Ovary (tissue), 9 donors: ENCODE data around the gene KLK4. TPM values are rescaled to one million over a fixed set of nuclear protein-coding genes. Genes with fewer than 3 reads are reported as not detected.

ENCODE experiments used
- DNase-seq, 5 donors: peaks; one replicate each; pipeline ENCODE4 v3.0.0-alpha.2; 2019 to 2020
- H3K27ac ChIP-seq, 2 donors: fragments of 200-600 bp; one replicate each; pipeline versions ENCODE4 v1.5.1 to v1.8.0; 2019 to 2022
- H3K27me3 ChIP-seq: fragments of 200-600 bp; one replicate; pipeline ENCODE4 v1.8.0; 2022
- H3K36me3 ChIP-seq: fragments of 200-600 bp; sonication (generic); one replicate; pipeline ENCODE4 v1.5.1; 2019
- H3K4me1 ChIP-seq: one replicate; pipeline ENCODE4 v1.8.1; 2013; ENCODE audit warnings: mild to moderate bottlenecking, moderate library complexity; ENCODE audit not compliant: insufficient read depth
- H3K4me3 ChIP-seq: fragments of 200-600 bp; sonication (generic); one replicate; pipeline ENCODE4 v1.5.1; 2017
- H3K9me3 ChIP-seq, 2 donors: fragments of 200-600 bp in 1 of 2; sonication (generic) in 1 of 2; one replicate each; pipeline versions ENCODE4 v1.5.1 to v1.8.1; 2013 to 2019; ENCODE audit warnings: mild to moderate bottlenecking in 1 of 2, moderate library complexity in 1 of 2
- CTCF ChIP-seq, 3 donors: fragments of 450-650 bp in 2 of 3; fragments of 200-600 bp in 1 of 3; IDR thresholded peaks; one replicate each; pipeline versions ENCODE4 v1.5.1 to v1.8.0; 2016 to 2022; ENCODE audit warnings: antibody characterized with exemption in 3 of 3, mild to moderate bottlenecking in 1 of 3
- EP300 ChIP-seq: sonication (generic); formaldehyde crosslinking; IDR thresholded peaks from one replicate; pipeline ENCODE4 v1.6.1; 2017; ENCODE audit warnings: antibody characterized with exemption
- POLR2A ChIP-seq: fragments of 450-650 bp; IDR thresholded peaks from one replicate; pipeline ENCODE4 v1.6.1; 2017; ENCODE audit warnings: antibody characterized with exemption, mild to moderate bottlenecking, moderate library complexity
- WGBS, 3 donors: extraction: QIAGEN DNeasy Blood & Tissue Kit in 1 of 3; methylation state at CpG; one replicate each; pipeline versions ENCODE4 v1.1.5 to v1.1.7; 2013 to 2017; 5-methylcytosine and 5-hydroxymethylcytosine counted together
- intact Hi-C, 4 donors: fragments of 100-400 bp; cut with DNase I; formaldehyde crosslinking; loops; one replicate each; pipeline versions ENCODE4 v1.11.0 to v1.15.1; 2022 to 2023
- polyA plus RNA-seq, 2 donors: library from polyadenylated mRNA; stranded (reverse); fragments of 200-250 nt in 1 of 2; fragments of 350-450 nt in 1 of 2; fragmentation: Illumina TruSeq in 1 of 2; extraction: RNeasy Lipid Tissue Mini Kit (QIAGEN cat#74804) in 1 of 2; gene quantifications; one replicate each; pipeline ENCODE4 v1.2.3, GENCODE V29; 2013 to 2014
- total RNA-seq, 7 donors: library from RNA; depleted of rRNA in 2 of 7; stranded (reverse); fragments of >200 nt in 2 of 7; fragmentation: NEBNext Ultra II Directional in 3 of 7; extraction: Animal tissue kit (Norgen Biotek cat#: 25700) in 3 of 7; gene quantifications; one replicate each; pipeline versions ENCODE4 v1.1.0 to v1.2.4, GENCODE V29; 2016 to 2023
- donor health status: DM: no; HTN: no; CAD: no; lungs with moderate emphysema.
- donor health status: DM: no; HTN: no; CAD: no.
- donor health status: Bipolar disorder and iron deficiency.
- donor health status: DM: yes; HTN: yes; CAD: no.
- donor health status: DM: no; HTN: no; CAD: no.
- donor health status: DM: yes; HTN: yes; CAD: no.

KLK4 gene
- total and polyA plus RNA-seq, 9 donors = 0.58 TPM; not detected in 8

- no peak for TF ChIP-seq EP300
- TF ChIP-seq CTCF (IDR thresholded peaks at IDR 0.05) = no peak
- intact Hi-C loops = no loop called here
- H3K4me3 ChIP-seq = no peak overlapping the region
- no peaks in the 10 kb centered on the region for H3K9me3 ChIP-seq
- no peak for DNase-seq
- no peak overlapping the region for H3K27ac ChIP-seq
- H3K27me3 ChIP-seq = no peaks in the 10 kb centered on the region
- no peaks in the 10 kb centered on the region for H3K4me1 ChIP-seq
- WGBS, 3 donors = 16 to 19% (median 18%) methylated on average over 5 of the region's 5 CpGs
- H3K36me3 ChIP-seq = no peaks in the 10 kb centered on the region
These were observed 5.0 kb downstream of the KLK4 start for GRCh38 chr19:50906217-50906616.

- Histone ChIP-seq H3K9me3 (no peaks in the 10 kb centered on the region), H3K27ac (no peak overlapping the region), H3K4me3 (no peak overlapping the region), H3K4me1 (no peaks in the 10 kb centered on the region), H3K27me3 (no peaks in the 10 kb centered on the region), H3K36me3 (no peaks in the 10 kb centered on the region)
- TF ChIP-seq EP300 (no peak), POLR2A (no peak)
- 54 to 69% (median 62%) methylated on average over 3 to 4 of the region's 4 CpGs for WGBS, 3 donors
- intact Hi-C loops = no loop called here
- DNase-seq = no peak
These were observed 8.6 kb downstream of the KLK4 start for GRCh38 chr19:50902640-50903039.

DNA sequence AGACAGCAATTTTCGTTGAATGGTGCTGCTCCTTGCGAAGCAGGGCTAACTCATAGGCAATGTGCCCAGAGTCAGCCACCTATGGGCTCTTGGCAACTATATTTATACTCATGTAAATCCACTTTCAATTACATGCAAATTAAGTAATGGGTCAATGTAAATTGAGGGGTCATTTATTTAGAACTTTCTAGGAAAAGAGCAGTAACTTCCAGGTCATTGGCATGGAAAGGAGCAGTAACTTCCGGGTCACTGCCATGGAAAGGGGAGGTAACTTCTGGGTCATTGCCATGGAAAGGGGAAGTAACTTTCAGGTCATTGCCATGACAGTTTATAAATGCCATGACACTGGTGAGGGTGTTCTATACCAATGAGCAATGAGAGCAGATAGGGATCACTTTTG, 11.6 kb downstream of the KLK4 start:
- intact Hi-C loops = no loop called here

DNA sequence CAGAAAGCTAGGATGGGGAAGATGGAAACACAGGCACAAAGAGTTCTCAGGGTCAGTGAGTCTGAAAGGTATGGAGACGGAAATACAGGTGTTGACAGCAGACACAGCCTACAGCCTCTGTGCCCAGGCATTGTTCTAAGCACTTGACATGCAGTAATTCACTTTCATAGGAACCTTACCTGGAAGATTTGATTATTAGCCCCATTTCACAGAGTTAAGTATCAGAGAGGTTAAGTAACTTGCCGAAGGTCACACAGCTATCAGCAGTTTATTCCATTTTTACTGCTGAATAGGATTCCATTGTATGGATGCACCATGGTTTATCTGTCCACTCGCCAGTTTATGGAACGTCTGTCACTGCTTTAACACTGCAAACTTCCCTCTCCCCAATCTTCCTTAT, 13.2 kb downstream of the KLK4 start:
- intact Hi-C loops = no loop called here
- Histone ChIP-seq H3K4me1 (no peaks in the 10 kb centered on the region), H3K27ac (no peak overlapping the region), H3K27me3 (no peaks in the 10 kb centered on the region), H3K4me3 (no peak overlapping the region), H3K9me3 (no peaks in the 10 kb centered on the region), H3K36me3 (no peaks in the 10 kb centered on the region)
- no peak for DNase-seq
- TF ChIP-seq POLR2A (no peak), EP300 (no peak), CTCF (IDR thresholded peaks at IDR 0.05) (no peak)
- 70 to 75% (median 73%) methylated on average over 4 of the region's 4 CpGs for WGBS, 3 donors

More for the DNA sequence above, 11.6 kb downstream of the KLK4 start:
- H3K4me3 ChIP-seq = no peak overlapping the region
- no peaks in the 10 kb centered on the region for H3K9me3 ChIP-seq
- no peaks in the 10 kb centered on the region for H3K4me1 ChIP-seq
- no peak for DNase-seq
- 80 to 90% (median 82%) methylated on average over 3 of the region's 3 CpGs for WGBS, 3 donors
- no peaks in the 10 kb centered on the region for H3K36me3 ChIP-seq
- no peak overlapping the region for H3K27ac ChIP-seq
- TF ChIP-seq CTCF (IDR thresholded peaks at IDR 0.05) = no peak
- TF ChIP-seq EP300 = no peak
- TF ChIP-seq POLR2A = no peak
- H3K27me3 ChIP-seq = no peaks in the 10 kb centered on the region

DNA sequence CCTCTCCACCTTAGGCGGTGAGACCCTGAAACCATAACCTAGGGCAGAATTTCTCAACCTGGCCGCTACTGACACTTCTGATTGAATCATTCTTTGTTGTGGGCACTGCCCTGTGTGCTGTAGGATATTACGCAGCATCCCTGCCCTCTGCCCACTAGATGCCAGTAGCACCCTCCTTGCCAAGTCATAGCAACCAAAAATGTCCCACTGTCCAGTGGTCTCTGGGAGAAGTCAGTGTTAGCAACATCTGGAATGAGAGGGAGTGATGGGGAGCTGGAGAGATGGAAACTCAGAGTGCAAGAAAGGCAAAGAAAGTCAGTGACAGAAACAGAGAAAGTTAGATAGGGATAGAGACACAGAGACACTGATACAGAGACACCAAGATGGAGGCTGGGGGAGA, 13.6 kb downstream of the KLK4 start:
- no peak overlapping the region for H3K4me3 ChIP-seq
- H3K4me1 ChIP-seq = no peaks in the 10 kb centered on the region
- H3K27me3 ChIP-seq = no peaks in the 10 kb centered on the region
- H3K9me3 ChIP-seq = no peaks in the 10 kb centered on the region
- TF ChIP-seq EP300 (no peak), CTCF (IDR thresholded peaks at IDR 0.05) (no peak), POLR2A (no peak)
- no peak overlapping the region for H3K27ac ChIP-seq
- WGBS, 3 donors = 69 to 76% (median 71%) methylated on average over 3 of the region's 3 CpGs
- H3K36me3 ChIP-seq = no peaks in the 10 kb centered on the region
- DNase-seq = no peak
- intact Hi-C loops = no loop called here
